Panc1 (cell line): ENCODE results near the gene ZNF273. TPM values are rescaled to one million over a fixed set of nuclear protein-coding genes. Genes with fewer than 3 reads are reported as not detected.

Source experiments
- ATAC-seq: fragments of 200-7000 bp; cut with Tn5 transposase; 2 replicates; pipeline ENCODE4 v1.9.1; 2020; ENCODE audit warnings: mild to moderate bottlenecking, moderate library complexity
- BruUV-seq: library from RNA; stranded (reverse); fragments of 400-500 nt; replicated peaks from 2 replicates; lab custom pipeline; 2021; lab: Mats Ljungman, UMichigan
- CTCF ChIA-PET: fragments of 300-600 bp; sonication (Branson Sonifier 250); formaldehyde crosslinking; loops from one replicate; lab custom pipeline; 2022; ENCODE audit warnings: antibody characterized with exemption; lab: Charles Lee
- POLR2A ChIA-PET: fragments of 300-600 bp; sonication (Branson Sonifier 250); formaldehyde crosslinking; loops from one replicate; lab custom pipeline; 2022; ENCODE audit warnings: antibody characterized with exemption; lab: Charles Lee
- DNase-seq: peaks from one replicate; pipeline ENCODE4 v3.0.0-alpha.2; 2010; ENCODE audit warnings: low read depth, low spot score
- H3K27ac ChIP-seq: 2 replicates; pipeline ENCODE4 v1.5.1; 2011; ENCODE audit warnings: mild to moderate bottlenecking, low read length, inconsistent platforms
- H3K27me3 ChIP-seq: fragments of 200-500 bp; sonication (Bioruptor generic); 2 replicates; pipeline ENCODE4 v1.6.0; 2014; ENCODE audit warnings: low read length, inconsistent platforms; ENCODE audit not compliant: control insufficient read depth, insufficient read depth
- H3K36me3 ChIP-seq: fragments of 200-500 bp; sonication (Bioruptor generic); 2 replicates; pipeline ENCODE4 v1.5.1; 2014; ENCODE audit warnings: inconsistent platforms, mild to moderate bottlenecking, low read length, moderate library complexity; ENCODE audit not compliant: control insufficient read depth, insufficient read depth
- H3K4me1 ChIP-seq: 2 replicates; pipeline ENCODE4 v1.5.1; 2011; ENCODE audit warnings: inconsistent platforms, mild to moderate bottlenecking, low read length, moderate library complexity; ENCODE audit not compliant: control insufficient read depth, insufficient read depth
- H3K4me3 ChIP-seq, 2 experiments: 2 replicates each; pipeline ENCODE4 v1.5.1; 2011 to 2012; ENCODE audit warnings: low read depth in 2 of 2, low read length in 2 of 2, mild to moderate bottlenecking in 2 of 2, inconsistent platforms in 1 of 2, moderate library complexity in 1 of 2
- H3K9me3 ChIP-seq: fragments of 200-500 bp; sonication (Bioruptor generic); 2 replicates; pipeline ENCODE4 v1.5.1; 2014; ENCODE audit warnings: low read depth, mild to moderate bottlenecking, inconsistent platforms, low read length, moderate library complexity; ENCODE audit not compliant: control insufficient read depth, insufficient read depth
- POLR2AphosphoS5 ChIP-seq: IDR thresholded peaks from 2 replicates; pipeline ENCODE4 v1.6.1; 2012; ENCODE audit warnings: mild to moderate bottlenecking, low read depth, low read length, moderate library complexity
- SIN3A ChIP-seq: IDR thresholded peaks from 2 replicates; pipeline ENCODE4 v1.6.1; 2012; ENCODE audit warnings: low read depth, mild to moderate bottlenecking, low read length, moderate library complexity, borderline replicate concordance; ENCODE audit not compliant: insufficient read depth
- TCF7L2 ChIP-seq: IDR thresholded peaks from 2 replicates; pipeline ENCODE4 v1.6.1; 2011; ENCODE audit warnings: mild to moderate bottlenecking, low read depth, low read length, inconsistent platforms
- in situ Hi-C: cut with HindIII; loops from 2 replicates; pipeline ENCODE4 v1.10.0; 2016; ENCODE audit warnings: low sequenced_read_pairs, low pct_unique_long_range_greater_than_20kb
- intact Hi-C: fragments of 100-400 bp; cut with micrococcal nuclease; formaldehyde crosslinking; loops from one replicate; pipeline ENCODE4 v1.10.0; 2022; ENCODE audit not compliant: unreplicated experiment
- total RNA-seq: library from RNA; stranded (reverse); gene quantifications from one replicate; pipeline ENCODE4 v1.2.1, GENCODE V29; 2021; ENCODE audit not compliant: unreplicated experiment
- TF ChIP-seq, protein P1 (sequence below), 2 experiments: IDR thresholded peaks; 2 replicates each; pipeline ENCODE4 v1.6.1; 2011 to 2012; ENCODE audit warnings: low read depth in 2 of 2, control low read depth in 1 of 2, low read length in 1 of 2, mild to moderate bottlenecking in 1 of 2, moderate library complexity in 1 of 2; ENCODE audit not compliant: insufficient read depth in 1 of 2
- TF ChIP-seq, protein P2 (sequence below): fragments of 450-650 bp; IDR thresholded peaks from 2 replicates; pipeline ENCODE4 v1.5.1; 2017; ENCODE audit warnings: mild to moderate bottlenecking

The ZNF273 gene
- total RNA-seq, 1 experiment from 2014 or later, result 6.4 TPM

DNA sequence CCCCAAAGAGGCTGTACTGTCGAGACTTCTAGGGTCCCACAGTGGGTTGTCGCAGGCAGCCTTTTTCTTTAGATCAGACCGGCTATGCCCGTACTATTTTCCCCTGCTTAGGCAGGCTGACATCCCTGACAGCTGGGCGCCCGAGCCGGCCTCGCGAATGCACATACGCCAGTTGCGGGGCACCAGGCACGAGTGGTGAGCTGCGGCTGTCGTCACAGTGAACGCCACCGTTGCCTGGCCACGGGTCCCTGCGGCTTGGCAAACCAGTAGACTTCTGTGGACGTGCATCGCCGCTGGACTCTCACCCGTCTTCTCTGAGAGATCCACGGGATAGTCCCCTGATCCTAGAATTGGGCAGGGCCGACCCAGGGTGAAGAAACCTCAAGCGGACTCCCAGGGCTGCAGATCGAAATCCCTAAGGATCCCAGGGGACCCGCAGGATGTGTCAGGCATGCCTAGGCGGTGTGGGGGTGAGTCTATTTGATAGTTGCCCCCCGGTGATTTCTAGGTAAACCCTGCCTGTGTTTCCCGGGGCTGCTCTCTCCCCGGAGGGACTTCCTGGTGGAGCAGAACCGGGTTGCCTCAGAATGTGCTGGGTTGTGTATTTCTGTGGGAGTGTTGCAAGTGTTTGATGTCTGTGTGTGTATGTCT lies 33.0 kb upstream of the ZNF273 start:
- Histone ChIP-seq H3K4me1 (no peaks in the 10 kb centered on the region), H3K4me3 (no peak overlapping the region), H3K9me3 (no peaks in the 10 kb centered on the region), H3K27ac (no peak overlapping the region), H3K27me3 (no peaks in the 10 kb centered on the region), H3K36me3 (no peaks in the 10 kb centered on the region)
- intact Hi-C loops (no loop called here), in situ Hi-C loops (no loop called here)
- ATAC-seq (no peak), DNase-seq (no peak)
- POLR2A ChIA-PET, result no interaction called here
- CTCF ChIA-PET, result no interaction called here
- BruUV-seq, result no TSS peak
- no peak for TF ChIP-seq TCF7L2
- TF ChIP-seq, protein P1, sequence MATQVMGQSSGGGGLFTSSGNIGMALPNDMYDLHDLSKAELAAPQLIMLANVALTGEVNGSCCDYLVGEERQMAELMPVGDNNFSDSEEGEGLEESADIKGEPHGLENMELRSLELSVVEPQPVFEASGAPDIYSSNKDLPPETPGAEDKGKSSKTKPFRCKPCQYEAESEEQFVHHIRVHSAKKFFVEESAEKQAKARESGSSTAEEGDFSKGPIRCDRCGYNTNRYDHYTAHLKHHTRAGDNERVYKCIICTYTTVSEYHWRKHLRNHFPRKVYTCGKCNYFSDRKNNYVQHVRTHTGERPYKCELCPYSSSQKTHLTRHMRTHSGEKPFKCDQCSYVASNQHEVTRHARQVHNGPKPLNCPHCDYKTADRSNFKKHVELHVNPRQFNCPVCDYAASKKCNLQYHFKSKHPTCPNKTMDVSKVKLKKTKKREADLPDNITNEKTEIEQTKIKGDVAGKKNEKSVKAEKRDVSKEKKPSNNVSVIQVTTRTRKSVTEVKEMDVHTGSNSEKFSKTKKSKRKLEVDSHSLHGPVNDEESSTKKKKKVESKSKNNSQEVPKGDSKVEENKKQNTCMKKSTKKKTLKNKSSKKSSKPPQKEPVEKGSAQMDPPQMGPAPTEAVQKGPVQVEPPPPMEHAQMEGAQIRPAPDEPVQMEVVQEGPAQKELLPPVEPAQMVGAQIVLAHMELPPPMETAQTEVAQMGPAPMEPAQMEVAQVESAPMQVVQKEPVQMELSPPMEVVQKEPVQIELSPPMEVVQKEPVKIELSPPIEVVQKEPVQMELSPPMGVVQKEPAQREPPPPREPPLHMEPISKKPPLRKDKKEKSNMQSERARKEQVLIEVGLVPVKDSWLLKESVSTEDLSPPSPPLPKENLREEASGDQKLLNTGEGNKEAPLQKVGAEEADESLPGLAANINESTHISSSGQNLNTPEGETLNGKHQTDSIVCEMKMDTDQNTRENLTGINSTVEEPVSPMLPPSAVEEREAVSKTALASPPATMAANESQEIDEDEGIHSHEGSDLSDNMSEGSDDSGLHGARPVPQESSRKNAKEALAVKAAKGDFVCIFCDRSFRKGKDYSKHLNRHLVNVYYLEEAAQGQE (IDR thresholded peaks at IDR 0.05; ENCODE audit: insufficient read depth in 1 of 2, low read depth in 2 of 2, low read length in 1 of 2), result no peak
- TF ChIP-seq, protein P2, sequence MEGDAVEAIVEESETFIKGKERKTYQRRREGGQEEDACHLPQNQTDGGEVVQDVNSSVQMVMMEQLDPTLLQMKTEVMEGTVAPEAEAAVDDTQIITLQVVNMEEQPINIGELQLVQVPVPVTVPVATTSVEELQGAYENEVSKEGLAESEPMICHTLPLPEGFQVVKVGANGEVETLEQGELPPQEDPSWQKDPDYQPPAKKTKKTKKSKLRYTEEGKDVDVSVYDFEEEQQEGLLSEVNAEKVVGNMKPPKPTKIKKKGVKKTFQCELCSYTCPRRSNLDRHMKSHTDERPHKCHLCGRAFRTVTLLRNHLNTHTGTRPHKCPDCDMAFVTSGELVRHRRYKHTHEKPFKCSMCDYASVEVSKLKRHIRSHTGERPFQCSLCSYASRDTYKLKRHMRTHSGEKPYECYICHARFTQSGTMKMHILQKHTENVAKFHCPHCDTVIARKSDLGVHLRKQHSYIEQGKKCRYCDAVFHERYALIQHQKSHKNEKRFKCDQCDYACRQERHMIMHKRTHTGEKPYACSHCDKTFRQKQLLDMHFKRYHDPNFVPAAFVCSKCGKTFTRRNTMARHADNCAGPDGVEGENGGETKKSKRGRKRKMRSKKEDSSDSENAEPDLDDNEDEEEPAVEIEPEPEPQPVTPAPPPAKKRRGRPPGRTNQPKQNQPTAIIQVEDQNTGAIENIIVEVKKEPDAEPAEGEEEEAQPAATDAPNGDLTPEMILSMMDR, result no peak

DNA sequence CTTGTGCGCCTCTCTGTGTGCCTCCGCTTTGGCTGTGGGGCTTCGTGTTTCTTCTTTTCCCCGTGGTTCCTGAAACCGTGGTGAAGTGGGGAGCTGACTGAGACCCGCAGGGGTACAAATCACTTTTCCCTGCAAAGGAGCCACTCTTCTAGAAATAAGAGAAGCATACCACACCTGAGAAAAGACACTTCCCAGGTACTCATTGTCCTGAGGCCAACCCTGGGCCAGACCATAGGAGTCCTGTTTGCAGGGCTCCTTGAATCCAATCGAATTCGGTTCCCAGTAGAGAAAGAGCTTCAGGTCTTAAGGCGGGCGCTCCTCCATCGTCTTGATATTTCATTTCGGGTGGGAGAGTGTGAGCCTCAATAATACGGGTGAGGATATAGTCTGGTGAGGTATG lies 32.4 kb upstream of the ZNF273 start:
- no peaks in the 10 kb centered on the region for H3K9me3 ChIP-seq
- BruUV-seq, result no TSS peak
- intact Hi-C loops, result no loop called here
- H3K27me3 ChIP-seq, result no peaks in the 10 kb centered on the region
- ChIA-PET POLR2A (no interaction called here), CTCF (no interaction called here)
- H3K27ac ChIP-seq, result no peak overlapping the region
- DNase-seq, result no peak
- no peaks in the 10 kb centered on the region for H3K36me3 ChIP-seq
- no peaks in the 10 kb centered on the region for H3K4me1 ChIP-seq
- ATAC-seq, result no peak
- H3K4me3 ChIP-seq, result no peak overlapping the region
- TF ChIP-seq, protein P2, result no peak
- TF ChIP-seq, protein P1 (IDR thresholded peaks at IDR 0.05; ENCODE audit: insufficient read depth in 1 of 2, low read depth in 2 of 2, low read length in 1 of 2), result no peak
- TF ChIP-seq TCF7L2 (no peak), SIN3A (no peak), POLR2AphosphoS5 (no peak)
- in situ Hi-C loops, result no loop called here
